Mammary epithelial cell (primary cell): Measurements from ENCODE around the gene FBXO31.

ENCODE experiments used
- EZH2 ChIP-seq: IDR thresholded peaks from 2 replicates; pipeline ENCODE4 v1.6.1; 2012; ENCODE audit warnings: low read length, inconsistent platforms, borderline replicate concordance
- TF ChIP-seq, protein P1 (sequence below), 2 donors: IDR thresholded peaks in 1 of 2; conservative IDR thresholded peaks in 1 of 2; 2 replicates each; pipeline ENCODE4 v1.5.1; 2011 to 2012; ENCODE audit warnings: inconsistent platforms in 2 of 2, low read length in 2 of 2, mild to moderate bottlenecking in 2 of 2, control low read depth in 1 of 2, low read depth in 1 of 2; ENCODE audit not compliant: insufficient read depth in 1 of 2; ENCODE audit errors: extremely low read depth in 1 of 2

DNA sequence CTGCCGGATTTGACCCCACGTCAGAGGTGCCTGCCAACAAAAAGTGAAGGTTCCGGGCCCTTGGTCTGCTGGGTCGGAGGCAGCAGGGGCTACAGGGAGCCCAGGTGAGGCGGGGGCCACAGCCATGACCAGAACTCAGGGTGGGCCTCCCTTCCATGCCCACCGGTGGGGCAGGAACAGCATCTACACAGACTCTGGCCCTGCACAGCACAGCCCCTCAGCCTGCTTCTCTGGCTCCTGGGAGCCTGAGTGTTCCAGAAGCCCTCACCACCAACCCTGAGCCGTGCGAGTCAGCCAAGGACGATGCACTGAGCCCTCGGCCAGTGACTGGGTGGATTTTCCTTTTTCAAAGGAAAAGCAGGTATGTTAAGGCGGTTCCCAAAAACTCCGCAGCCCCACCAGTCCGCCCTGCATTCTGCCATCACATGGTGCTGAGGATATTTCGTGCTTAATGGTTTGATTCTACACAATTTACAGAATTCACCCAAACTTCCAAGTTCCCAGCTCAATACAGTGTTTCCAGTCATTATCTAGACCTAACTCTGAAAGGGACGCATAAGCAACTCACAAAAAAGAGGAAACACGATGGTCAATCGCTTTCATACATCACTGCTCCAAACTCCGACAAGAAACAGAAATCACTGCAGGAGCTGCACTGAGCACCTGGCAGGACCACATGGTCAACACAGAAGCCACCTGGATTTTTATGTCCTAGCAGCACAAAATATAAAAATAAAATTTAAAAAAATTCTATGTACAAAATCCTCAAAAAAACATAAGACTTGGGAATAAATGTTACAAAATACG is 46.9 kb downstream of the FBXO31 start:
- TF ChIP-seq, protein P1, sequence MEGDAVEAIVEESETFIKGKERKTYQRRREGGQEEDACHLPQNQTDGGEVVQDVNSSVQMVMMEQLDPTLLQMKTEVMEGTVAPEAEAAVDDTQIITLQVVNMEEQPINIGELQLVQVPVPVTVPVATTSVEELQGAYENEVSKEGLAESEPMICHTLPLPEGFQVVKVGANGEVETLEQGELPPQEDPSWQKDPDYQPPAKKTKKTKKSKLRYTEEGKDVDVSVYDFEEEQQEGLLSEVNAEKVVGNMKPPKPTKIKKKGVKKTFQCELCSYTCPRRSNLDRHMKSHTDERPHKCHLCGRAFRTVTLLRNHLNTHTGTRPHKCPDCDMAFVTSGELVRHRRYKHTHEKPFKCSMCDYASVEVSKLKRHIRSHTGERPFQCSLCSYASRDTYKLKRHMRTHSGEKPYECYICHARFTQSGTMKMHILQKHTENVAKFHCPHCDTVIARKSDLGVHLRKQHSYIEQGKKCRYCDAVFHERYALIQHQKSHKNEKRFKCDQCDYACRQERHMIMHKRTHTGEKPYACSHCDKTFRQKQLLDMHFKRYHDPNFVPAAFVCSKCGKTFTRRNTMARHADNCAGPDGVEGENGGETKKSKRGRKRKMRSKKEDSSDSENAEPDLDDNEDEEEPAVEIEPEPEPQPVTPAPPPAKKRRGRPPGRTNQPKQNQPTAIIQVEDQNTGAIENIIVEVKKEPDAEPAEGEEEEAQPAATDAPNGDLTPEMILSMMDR (conservative IDR thresholded peaks at IDR 0.05 in 1 of 2, IDR thresholded peaks at IDR 0.05 in 1 of 2; ENCODE audit: extremely low read depth in 1 of 2, insufficient read depth in 1 of 2, low read depth in 1 of 2, low read length in 2 of 2) = no peak
- no peak for TF ChIP-seq EZH2
